PC-3 (cell line): ENCODE data around the gene MAPKAP1.

Experiments used
- EZH2 ChIP-seq: fragments of 300-600 bp; sonication (generic); IDR thresholded peaks from one replicate; pipeline ENCODE4 v1.6.1; 2017; ENCODE audit warnings: antibody characterized with exemption, mild to moderate bottlenecking, low read length; ENCODE audit not compliant: unreplicated experiment
- EZH2phosphoT487 ChIP-seq: fragments of 300-600 bp; sonication (generic); IDR thresholded peaks from 2 replicates; pipeline ENCODE4 v1.6.1; 2018; ENCODE audit warnings: mild to moderate bottlenecking, antibody characterized with exemption, low read length, borderline replicate concordance

DNA sequence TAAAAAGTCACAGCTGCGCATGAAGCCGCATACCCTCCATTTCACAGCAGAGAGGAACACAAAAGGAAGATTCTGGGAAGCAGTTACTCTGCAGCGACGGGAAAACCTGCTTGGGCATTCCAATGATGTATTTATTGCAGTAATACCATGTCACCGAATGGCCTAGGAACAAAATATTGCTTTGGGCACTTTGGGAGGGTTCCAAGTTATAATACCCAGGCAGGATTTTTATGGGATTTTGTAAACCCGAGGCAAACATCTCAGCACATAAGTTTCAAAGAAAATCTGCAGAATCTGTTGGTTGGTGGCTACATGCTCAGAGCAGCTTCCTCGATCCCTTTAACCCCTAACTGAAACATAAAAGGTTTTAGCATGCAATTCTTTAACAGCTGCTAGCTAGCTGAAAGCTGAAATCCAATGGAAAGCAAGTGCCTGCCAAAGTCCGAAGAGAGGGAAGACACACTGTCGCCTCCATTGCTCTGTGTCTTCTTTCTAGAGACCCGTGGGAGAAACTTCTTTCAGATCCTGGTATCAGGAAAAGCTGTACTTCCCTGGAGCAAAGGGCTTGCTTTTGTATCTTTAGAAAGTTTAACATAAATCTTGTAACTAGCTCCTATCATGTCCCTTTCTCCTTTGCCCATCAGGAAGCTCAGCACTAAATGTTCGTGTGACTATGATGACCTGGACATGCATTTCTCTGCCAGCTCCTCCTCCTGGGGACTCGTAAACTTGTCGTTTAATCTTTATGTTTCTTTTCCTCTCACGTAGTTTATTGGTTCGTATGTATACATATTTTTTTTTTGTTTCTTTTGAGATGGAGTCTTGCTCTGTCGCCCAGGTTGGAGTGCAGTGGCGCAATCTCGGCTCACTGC lies 195.0 kb downstream of the MAPKAP1 start:
- TF ChIP-seq EZH2phosphoT487, result no peak
- TF ChIP-seq EZH2, result no peak
